A673 (cell line): ENCODE results near the gene RANGRF. TPM values are rescaled to one million over a fixed set of nuclear protein-coding genes. Genes with fewer than 3 reads are reported as not detected.

ENCODE experiments used
- BruUV-seq: library from RNA; stranded (reverse); fragments of 400-500 nt; replicated peaks from 2 replicates; lab custom pipeline; 2021; lab: Mats Ljungman, UMichigan
- CTCF ChIA-PET: fragments of 300-600 bp; sonication (Branson Sonifier 250); formaldehyde crosslinking; loops from one replicate; lab custom pipeline; 2022; ENCODE audit warnings: antibody characterized with exemption; lab: Charles Lee
- POLR2A ChIA-PET: fragments of 300-600 bp; sonication (Branson Sonifier 250); formaldehyde crosslinking; loops from one replicate; lab custom pipeline; 2022; ENCODE audit warnings: antibody characterized with exemption; ENCODE audit not compliant: low non-redundant PET; lab: Charles Lee
- DNase-seq: peaks from one replicate; pipeline ENCODE4 v3.0.0-alpha.2; 2015; ENCODE audit warnings: low spot score
- H3K27ac ChIP-seq: fragments of 200-600 bp; sonication (generic); 2 replicates; pipeline ENCODE4 v1.5.1; 2016; ENCODE audit warnings: mixed run types, low read depth, mild to moderate bottlenecking, mixed read lengths, antibody characterized with exemption, low read length; ENCODE audit not compliant: poor library complexity, severe bottlenecking
- H3K27me3 ChIP-seq: fragments of 200-600 bp; sonication (generic); replicated peaks from 2 replicates; pipeline ENCODE4 v1.6.1; 2017; ENCODE audit warnings: mixed run types, low read depth, mild to moderate bottlenecking, mixed read lengths, antibody characterized with exemption, low read length; ENCODE audit not compliant: insufficient read depth, poor library complexity
- H3K36me3 ChIP-seq: fragments of 200-600 bp; sonication (generic); 2 replicates; pipeline ENCODE4 v1.6.1; 2016; ENCODE audit warnings: mixed run types, mild to moderate bottlenecking, mixed read lengths, antibody characterized with exemption, low read length; ENCODE audit not compliant: insufficient read depth, poor library complexity, severe bottlenecking
- H3K4me1 ChIP-seq: fragments of 200-600 bp; sonication (generic); 2 replicates; pipeline ENCODE4 v1.6.1; 2017; ENCODE audit warnings: mixed run types, mild to moderate bottlenecking, mixed read lengths, antibody characterized with exemption, low read length; ENCODE audit not compliant: insufficient read depth, poor library complexity, severe bottlenecking
- H3K4me3 ChIP-seq: fragments of 200-600 bp; sonication (generic); 2 replicates; pipeline ENCODE4 v1.5.1; 2016; ENCODE audit warnings: low read depth, mixed run types, mild to moderate bottlenecking, mixed read lengths, low read length; ENCODE audit not compliant: poor library complexity, severe bottlenecking
- H3K9me3 ChIP-seq: fragments of 200-600 bp; sonication (generic); 2 replicates; pipeline ENCODE4 v1.6.1; 2016; ENCODE audit warnings: mixed run types, low read depth, mild to moderate bottlenecking, mixed read lengths, antibody characterized with exemption, low read length; ENCODE audit not compliant: poor library complexity, severe bottlenecking
- CTCF ChIP-seq: fragments of 300-800, 200-600 bp; sonication (generic); conservative IDR thresholded peaks from 2 replicates; pipeline ENCODE4 v1.5.1; 2017; ENCODE audit warnings: low read depth, mild to moderate bottlenecking, antibody characterized with exemption, low read length, moderate library complexity, mixed read lengths
- EZH2 ChIP-seq: fragments of 200-600 bp; sonication (generic); IDR thresholded peaks from 2 replicates; pipeline ENCODE4 v1.6.1; 2017; ENCODE audit warnings: borderline replicate concordance, low read depth, mild to moderate bottlenecking, mixed read lengths, antibody characterized with exemption, low read length; ENCODE audit not compliant: poor library complexity, severe bottlenecking
- intact Hi-C: fragments of 100-400 bp; cut with micrococcal nuclease; formaldehyde crosslinking; loops from one replicate; pipeline ENCODE4 v1.10.0; 2022; ENCODE audit not compliant: unreplicated experiment
- total RNA-seq: library from RNA; stranded (reverse); gene quantifications from 2 replicates; pipeline ENCODE4 v1.2.3, GENCODE V29; 2021

The RANGRF gene
- total RNA-seq, 1 experiment from 2014 or later: 26.8 TPM

GRCh38 chr17:8273884-8274444, 14.5 kb upstream of the RANGRF start:
- no peaks in the 10 kb centered on the region for H3K4me1 ChIP-seq
- CTCF ChIA-PET: no interaction called here
- no peak overlapping the region for H3K27ac ChIP-seq
- peaks cover 11% of the 10 kb centered on the region for H3K36me3 ChIP-seq
- POLR2A ChIA-PET: interaction anchor here (0.6 kb wide), 1 partner anchor 9 kb away, joined by 3 read pairs; no protein-coding TSS in a partner anchor
- TF ChIP-seq EZH2 (no peak), CTCF (no peak)
- intact Hi-C loops: no loop called here
- no peaks in the 10 kb centered on the region for H3K27me3 ChIP-seq
- no TSS peak for BruUV-seq
- no peak overlapping the region for H3K4me3 ChIP-seq
- no peaks in the 10 kb centered on the region for H3K9me3 ChIP-seq
- no peak for DNase-seq

- ChIA-PET CTCF (no interaction called here), POLR2A (no interaction called here)
- H3K4me3 ChIP-seq: no peak overlapping the region
- DNase-seq: no peak
- BruUV-seq: no TSS peak
- no peaks in the 10 kb centered on the region for H3K27me3 ChIP-seq
- H3K4me1 ChIP-seq: no peaks in the 10 kb centered on the region
- no peaks in the 10 kb centered on the region for H3K9me3 ChIP-seq
- intact Hi-C loops: no loop called here
- H3K36me3 ChIP-seq: peaks cover 3% of the 10 kb centered on the region
- TF ChIP-seq CTCF: no peak
- TF ChIP-seq EZH2: no peak
- no peak overlapping the region for H3K27ac ChIP-seq
Measured at GRCh38 chr17:8274816-8275215, 13.7 kb upstream of the RANGRF start.

- no peak for TF ChIP-seq EZH2
- TF ChIP-seq CTCF: no peak
- H3K4me3 ChIP-seq: no peak overlapping the region
- DNase-seq: no peak
- H3K36me3 ChIP-seq: no peaks in the 10 kb centered on the region
- BruUV-seq: no TSS peak
- POLR2A ChIA-PET: interaction anchor here (0.6 kb wide), 1 partner anchor 13 kb away, joined by 14 read pairs; no protein-coding TSS in a partner anchor
- H3K27me3 ChIP-seq: no peaks in the 10 kb centered on the region
- CTCF ChIA-PET: no interaction called here
- no peaks in the 10 kb centered on the region for H3K9me3 ChIP-seq
- no peaks in the 10 kb centered on the region for H3K4me1 ChIP-seq
- intact Hi-C loops: no loop called here
- no peak overlapping the region for H3K27ac ChIP-seq
Measured at GRCh38 chr17:8275421-8276290, 12.8 kb upstream of the RANGRF start.
